Muscle of back (tissue), 11 donors: ENCODE measurements around the gene TMEM50B. TPM values are rescaled to one million over a fixed set of nuclear protein-coding genes. Genes with fewer than 3 reads are reported as not detected.
"Not testable (repeated sequence)": the region's sequence is repeated elsewhere in the genome, so short reads cannot be mapped to it uniquely, and the experiment has no call there.

Experiments
- DNase-seq, 3 donors: peaks; one replicate each; pipeline versions ENCODE4 v3.0.0 to v3.0.0-alpha.2; 2013
- polyA plus RNA-seq, 10 donors: library from polyadenylated mRNA; unstranded; fragments of 120-200 nt; gene quantifications; one replicate each; pipeline ENCODE4 v1.2.1, GENCODE V29; 2013; ENCODE audit not compliant: insufficient read length in 10 of 10

TMEM50B gene
- polyA plus RNA-seq, 10 donors = 18.4 to 38.5 (median 25.4) TPM

DNA sequence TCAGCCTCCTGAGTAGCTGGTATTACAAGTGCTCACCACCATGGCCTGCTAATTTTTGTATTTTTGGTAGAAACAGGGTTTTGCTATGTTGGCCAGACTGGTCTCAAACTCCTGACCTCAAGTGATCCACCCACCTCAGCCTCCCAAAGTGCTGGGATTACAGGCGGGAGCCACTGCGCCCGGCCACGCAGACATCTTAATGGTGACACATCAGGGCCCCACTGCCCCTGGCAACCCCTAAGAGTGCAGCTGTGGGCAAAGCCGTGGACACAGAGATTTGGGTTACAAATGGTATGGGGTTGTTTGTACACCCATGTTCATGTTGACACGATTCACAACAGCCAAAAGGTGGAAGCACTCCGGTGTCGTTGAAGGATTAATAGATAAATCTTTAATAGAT is 46.8 kb downstream of the TMEM50B start:
- DNase-seq = no peak

DNA sequence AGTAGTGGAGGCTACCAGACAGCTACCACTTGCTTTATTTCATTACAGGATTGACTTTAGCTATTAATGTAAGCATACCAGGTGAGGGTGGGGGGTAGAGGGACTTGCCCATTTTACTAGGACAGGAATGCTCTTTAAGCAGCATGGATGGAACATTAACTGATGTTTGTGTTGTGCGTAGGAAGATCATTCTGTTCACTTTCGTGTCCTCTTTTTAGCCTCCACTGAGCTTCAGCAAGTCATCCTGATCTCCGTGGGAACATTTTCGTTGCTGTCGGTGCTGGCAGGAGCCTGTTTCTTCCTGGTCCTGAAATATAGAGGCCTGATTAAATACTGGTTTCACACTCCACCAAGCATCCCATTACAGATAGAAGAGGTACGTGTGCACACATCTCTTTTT is 47.3 kb downstream of the TMEM50B start:
- no peak for DNase-seq

DNA sequence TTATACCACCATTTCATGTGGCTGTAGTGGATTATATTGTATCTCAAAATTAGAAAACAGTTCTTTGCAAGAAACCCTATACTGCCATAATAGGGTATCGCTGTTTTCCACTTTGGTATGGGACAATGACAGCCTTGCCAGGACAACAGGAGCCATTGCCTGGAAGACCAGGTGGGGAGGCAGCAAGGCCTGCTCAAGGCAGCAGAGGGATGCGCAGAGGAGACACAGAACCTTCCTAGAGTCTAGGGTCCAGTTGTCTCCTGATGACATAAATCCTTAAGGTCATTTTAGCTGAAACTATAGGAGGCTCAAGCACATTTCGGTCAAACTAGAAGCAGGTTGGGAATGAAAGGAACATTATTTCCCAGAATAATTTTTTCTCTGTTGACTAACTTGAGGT is 48.9 kb downstream of the TMEM50B start:
- DNase-seq = no peak

DNA sequence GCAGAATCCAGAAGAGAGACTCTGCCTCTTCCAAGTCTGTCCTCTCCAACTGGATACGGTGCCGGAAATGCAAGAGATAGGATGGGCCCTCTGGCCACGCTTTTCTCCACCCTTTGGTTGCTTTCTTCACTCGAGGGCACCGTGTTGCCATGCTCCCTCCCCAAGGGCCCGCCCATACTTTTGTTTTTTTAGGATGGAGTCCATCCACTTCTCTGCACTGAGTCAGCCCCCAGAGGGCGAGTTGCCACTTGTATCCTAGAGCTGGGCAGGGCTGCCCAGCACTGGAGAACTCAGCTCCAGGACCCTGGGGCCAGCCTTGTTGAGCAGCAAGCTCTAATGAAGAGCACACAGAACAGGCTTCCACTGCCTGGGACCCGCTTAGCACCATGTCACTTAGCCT is 51.1 kb downstream of the TMEM50B start:
- DNase-seq = no peak

DNA sequence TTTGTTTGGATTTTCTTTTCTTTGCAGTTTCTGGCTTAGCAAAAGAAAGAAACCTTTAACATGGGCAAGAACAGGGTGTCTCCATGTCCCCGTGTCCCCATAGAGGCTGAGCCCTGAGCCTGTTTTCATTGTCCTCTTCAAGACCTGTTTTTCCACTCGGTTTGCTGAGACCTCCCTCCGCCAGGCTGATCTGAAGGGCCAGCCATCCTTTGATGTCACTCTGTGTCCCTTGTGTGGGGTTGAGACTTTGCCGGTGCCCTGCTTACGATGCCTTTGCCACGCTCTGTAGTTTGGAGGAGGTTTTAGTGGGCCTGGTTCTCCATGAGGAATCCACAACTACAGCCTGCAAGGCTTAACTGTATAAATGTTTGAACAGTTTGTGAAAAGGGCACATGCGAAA is 52.7 kb downstream of the TMEM50B start:
- no peak for DNase-seq

DNA sequence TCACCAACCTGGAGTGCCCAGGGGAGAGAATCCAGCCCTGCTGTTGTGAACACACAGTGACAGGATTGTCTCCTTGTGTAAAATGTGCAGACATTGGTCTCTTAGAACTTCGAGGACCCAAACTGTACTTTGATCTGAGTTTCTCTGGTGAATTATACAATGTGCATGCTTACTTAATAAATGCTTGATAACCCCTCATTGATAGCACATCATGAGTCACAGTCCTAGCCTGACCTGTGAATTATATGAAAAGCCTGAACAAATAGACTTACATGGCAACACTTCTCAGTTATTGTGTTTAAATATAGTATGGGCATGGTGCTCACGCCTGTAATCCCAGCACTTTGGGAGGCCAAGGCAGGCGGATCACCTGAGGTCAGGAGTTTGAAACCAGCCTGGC is 53.9 kb downstream of the TMEM50B start:
- DNase-seq = no peak

DNA sequence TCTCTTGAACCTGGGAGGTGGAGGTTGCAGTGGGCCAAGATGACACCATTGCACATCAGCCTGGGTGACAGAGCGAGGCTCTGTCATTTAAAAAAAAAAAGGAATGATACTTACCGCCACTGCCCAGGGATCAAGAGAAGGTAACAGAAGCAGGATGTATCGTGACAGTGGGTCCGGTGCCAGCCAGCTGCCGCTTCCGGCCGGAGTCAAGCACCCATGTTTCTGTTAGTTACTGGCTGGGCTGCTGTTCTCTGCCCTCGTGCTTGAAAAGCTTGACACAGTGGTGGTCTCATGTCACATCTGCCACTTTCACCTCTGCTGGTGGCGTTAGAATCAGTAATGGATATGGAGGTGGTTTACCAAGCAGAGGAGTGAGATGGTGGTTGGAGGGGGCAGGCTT is 55.6 kb downstream of the TMEM50B start:
- no peak for DNase-seq

DNA sequence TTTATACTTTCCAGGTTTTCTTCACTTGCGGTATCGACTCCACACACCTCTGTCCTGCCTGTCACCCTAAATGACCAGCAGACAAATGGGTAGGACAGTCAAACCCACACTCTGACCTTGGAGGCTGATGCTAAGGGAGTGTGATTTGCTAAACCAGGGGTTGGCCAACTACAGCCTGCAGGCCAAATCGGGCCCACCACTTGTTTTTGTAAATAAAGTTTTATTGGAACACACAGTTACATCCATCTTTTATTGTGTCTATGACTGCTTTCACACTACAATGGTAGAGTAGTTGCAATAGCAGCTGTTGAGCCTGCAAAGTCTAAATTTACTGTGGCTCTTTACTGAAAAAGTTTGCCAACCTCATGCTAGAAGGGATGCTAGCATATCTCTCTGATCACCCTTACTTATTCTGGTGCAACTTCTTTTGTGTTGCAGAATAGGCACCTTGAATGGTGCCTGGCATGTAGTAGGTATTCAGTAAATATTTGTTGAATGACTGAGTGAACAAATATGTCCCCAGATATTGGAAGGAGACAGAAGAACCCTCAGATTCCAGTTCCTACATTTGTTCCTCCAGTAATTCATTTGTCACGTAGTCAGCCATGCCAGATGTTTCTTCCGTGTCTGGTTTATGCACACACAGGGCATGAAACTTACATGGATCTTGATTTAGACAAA is 57.9 kb downstream of the TMEM50B start:
- no peak for DNase-seq

DNA sequence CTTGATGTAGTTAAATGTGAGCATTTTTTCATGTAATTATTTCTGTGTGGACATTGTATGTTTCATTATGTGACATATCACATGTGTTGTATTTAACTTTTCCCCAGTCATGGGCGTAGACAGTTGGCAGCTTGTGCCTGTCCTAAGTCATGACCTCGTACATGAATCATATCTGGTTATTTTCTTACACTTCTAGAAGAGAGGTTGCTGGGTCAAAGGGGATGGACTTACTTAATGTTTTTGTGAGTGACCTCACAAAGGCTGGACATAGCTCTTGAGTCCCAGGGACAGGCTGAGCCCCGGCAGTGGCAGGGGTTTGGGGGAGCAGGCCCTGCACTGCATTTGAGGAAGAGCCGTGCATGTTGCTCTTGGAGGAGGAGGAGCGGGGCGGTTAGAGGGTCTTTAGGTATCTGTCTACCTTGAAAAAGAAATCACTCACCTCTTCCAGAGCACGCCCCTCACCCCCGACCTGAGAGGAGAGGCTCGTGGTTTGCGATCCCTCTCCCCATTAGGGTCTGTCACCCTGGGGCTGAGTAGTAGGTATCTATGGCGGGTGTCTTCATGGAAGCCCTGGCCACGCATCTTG is 60.1 kb downstream of the TMEM50B start:
- DNase-seq = no peak

DNA sequence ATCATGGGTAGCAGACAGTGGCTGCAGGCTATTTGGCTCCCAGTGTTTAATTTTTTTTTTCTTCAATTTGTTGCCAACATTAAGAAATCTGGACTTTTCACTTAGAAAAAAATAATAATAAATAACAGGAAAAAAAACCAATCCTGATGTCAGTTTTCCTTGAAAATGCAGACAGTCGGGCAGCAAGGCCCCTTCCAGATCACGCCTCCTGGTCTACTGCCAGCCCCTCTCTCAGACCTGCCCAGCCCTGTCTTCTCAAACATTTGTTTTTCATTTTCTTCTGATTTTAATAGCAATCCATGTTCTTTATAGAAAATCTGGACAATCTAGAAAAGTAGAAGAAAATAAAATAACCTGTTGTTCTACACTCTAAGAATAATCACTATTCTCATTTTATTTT is 61.1 kb downstream of the TMEM50B start:
- DNase-seq = peak in 2 of 3 donors; percentile 78 to 83

DNA sequence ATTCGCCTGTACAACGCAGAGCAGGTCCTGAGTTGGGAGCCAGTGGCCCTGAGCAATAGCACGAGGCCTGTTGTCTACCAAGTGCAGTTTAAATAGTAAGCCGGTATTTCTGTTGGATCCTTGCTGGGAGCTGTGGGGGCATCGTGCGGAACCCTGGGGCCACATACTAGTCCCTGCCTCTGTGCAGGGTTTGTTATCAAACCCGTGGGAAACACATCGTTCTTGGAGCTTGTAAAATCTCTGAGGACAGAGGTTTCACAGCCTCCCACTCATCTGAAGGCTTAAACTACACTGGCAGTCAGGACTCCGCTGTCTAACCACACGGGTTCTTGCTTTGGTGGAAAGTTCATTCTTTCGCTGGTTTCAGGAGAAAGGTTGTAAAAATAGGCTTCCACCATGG is 64.8 kb downstream of the TMEM50B start:
- DNase-seq = no peak

DNA sequence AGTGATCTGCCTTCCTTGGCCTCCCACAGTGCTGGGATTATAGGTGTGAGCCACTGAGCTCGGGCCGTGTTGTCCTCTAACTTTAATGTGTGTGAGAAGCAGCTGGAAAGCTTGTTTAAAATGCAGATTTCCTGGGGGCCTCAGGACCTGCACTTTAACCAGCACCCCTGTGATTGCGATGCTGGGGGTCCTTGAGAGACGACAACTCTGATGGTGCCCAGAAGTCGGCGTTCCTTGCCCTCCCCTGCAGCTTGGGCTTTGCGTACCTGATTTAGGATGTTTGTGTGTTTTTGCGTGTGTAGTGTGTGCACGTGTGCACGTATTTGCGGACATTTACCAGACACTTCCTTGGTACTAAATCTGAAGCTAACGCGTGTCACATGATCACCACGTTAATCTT is 65.7 kb downstream of the TMEM50B start:
- DNase-seq = no peak

DNA sequence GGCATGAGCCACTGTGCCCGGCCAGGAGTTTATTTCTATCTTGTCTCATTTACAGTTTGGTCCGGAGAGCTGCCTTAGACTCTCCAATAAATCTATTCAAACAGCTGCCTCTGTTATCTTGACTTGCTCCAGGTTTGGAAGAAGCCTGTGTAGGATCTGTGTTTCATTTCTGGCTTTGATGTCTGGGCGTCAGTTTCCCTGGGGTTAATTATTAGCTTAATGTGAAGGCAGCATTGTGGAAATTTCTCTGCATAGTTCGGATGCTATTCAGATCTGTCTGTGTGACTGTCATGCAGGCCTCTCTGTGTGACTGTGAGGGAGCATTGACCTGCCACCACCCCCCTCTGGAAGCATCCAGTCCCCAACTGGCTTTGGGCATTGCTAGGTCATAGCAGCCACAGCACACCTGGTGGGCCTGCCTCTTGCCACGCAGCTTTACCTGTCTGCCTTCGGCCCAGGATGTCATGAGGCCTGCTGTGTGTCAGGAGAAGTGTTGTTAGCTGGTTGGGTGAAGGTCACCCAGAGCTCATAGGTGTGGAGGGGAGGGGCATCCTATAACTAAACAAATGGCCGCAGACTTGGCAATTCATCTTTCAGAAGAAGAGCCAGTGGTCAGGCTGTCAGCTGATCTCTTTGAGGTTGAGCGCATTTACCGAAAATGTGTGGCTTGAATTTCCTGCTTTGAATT is 66.8 kb downstream of the TMEM50B start:
- DNase-seq = no peak

DNA sequence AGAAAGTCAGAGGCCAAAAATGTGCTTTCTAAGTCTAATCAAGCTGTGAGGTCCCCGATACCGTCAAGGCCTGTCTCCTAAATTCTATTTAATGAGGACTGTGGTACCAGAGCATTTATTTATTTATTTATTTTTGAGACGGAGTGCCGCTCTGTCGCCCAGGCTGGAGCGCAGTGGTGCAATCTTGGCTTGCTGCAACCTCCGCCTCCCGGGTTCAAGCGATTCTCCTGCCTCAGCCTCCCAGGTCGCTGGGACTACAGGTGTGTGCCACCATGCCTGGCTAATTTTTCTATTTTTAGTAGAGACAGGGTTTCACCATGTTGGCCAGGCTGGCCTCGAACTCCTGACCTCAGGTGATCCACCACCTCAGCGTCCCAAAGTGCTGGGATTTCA is 67.3 kb downstream of the TMEM50B start:
- not testable (repeated sequence) for DNase-seq

DNA sequence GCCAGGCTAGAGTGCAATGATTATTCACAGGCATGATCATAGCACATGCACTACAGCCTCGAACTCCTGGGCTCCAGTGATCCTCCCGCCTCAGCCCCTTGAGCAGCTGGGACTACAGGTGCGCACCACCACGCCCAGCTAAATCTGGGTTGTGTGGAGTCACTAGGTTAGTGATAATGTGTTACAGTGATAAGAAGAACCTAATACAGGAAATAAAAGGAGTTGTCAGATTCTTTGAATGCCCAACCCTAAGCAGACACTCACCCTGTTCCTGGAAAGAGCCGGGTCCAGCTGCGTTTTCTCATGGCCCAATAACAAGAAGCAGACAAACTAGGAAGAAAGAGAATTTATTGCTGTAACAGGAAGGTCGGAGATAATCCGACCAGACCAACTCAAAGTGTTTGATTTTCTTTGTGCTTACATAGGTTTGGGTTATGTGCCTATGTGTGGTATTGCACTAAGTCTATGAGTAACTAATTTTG is 67.8 kb downstream of the TMEM50B start:
- no peak for DNase-seq

DNA sequence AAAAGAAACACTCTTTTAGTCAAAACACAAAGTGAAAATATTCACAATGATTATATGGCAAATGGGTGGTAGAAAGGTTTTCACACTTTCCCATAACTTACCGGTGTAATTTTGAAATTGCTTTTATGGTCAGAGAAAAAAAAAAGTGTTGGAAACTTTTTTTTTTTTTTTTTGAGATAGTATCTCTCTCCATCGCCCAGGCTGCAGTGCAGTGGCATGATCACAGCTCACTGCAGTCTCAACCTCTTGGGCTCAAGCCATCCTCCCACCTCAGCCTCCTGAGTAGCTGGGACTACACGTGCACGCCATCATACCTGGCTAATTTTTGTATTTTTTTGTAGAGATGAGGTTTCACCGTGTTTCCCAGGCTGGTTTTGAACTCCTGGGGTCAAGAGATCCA is 73.3 kb downstream of the TMEM50B start:
- DNase-seq = no peak

DNA sequence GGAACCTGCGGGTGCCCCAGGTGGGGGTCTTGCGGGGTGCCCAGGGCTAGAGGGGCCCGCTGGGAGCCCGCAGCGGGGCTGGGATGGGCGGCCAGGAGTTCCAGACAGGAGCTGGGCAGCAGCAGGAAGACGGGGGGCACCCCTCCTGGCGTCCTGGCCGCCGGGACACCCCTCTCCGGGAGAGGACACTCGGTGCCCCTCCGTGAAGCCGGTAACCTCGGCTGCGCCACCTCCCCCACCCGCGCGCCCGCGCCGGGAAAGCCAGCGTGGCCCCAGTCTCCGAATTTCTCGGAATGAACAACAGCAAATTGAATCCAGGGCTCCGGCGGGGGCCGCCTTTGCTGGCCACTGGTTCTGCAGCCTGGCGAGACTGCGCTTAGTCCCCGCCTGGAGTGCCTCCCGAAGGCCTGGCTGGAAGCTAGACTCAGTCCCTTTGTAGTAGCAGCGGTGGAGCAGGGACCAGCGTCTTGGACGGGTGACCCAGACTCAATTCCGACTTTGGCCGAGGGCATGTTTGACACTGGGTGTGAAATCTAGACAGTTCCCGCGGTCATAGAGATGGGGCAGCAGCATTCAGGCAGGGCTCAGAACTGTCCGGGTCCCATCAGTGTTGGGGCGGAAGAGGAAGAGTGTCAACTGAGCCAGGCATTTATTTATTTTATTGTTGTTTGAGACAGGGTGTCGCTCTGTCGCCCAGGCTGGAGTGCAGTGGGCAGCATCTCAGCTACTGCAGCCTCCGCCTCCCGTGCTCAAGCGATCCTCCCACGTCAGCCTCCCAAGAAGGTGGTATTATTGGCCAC is 75.8 kb downstream of the TMEM50B start:
- peak in 2 of 3 donors; percentile 79 to 87 for DNase-seq

DNA sequence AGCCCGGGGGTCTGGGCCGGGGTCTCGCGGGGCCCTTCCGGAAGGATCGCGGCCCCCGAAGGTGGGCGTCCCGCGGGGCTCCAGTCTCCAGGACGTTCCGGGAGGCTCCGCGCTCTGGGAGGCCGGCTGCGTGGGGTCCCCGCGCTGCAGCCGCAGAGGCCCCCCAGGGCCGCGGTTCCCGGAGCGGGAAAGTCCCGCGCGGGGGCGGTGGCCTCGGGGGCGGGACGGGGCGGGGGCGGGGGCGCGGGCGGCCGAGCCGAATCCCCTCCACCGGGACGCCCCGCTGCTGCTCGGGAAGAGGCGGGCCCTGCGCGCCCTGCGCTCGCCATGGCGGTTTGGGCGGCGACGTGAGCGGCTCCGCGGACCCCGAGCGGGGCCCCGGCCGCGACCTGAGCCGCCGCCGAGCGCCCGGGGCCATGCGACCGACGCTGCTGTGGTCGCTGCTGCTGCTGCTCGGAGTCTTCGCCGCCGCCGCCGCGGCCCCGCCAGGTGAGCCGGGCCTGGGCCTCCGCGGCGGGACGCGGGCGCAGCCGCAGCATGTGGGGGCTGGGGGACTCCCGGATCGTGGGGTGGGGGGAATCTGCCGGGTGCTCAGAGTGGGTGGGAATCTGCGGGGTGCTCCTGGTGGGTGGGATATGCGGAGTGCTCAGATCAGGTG is 76.5 kb downstream of the TMEM50B start, which contains the start of gene IFNGR2:
TSS of gene IFNGR2 (plus strand) at position 286 of the 658 bp plus-strand sequence. CDS start at position 417, 131 bp downstream.
- peak in 2 of 3 donors; percentile 56 to 65 for DNase-seq

DNA sequence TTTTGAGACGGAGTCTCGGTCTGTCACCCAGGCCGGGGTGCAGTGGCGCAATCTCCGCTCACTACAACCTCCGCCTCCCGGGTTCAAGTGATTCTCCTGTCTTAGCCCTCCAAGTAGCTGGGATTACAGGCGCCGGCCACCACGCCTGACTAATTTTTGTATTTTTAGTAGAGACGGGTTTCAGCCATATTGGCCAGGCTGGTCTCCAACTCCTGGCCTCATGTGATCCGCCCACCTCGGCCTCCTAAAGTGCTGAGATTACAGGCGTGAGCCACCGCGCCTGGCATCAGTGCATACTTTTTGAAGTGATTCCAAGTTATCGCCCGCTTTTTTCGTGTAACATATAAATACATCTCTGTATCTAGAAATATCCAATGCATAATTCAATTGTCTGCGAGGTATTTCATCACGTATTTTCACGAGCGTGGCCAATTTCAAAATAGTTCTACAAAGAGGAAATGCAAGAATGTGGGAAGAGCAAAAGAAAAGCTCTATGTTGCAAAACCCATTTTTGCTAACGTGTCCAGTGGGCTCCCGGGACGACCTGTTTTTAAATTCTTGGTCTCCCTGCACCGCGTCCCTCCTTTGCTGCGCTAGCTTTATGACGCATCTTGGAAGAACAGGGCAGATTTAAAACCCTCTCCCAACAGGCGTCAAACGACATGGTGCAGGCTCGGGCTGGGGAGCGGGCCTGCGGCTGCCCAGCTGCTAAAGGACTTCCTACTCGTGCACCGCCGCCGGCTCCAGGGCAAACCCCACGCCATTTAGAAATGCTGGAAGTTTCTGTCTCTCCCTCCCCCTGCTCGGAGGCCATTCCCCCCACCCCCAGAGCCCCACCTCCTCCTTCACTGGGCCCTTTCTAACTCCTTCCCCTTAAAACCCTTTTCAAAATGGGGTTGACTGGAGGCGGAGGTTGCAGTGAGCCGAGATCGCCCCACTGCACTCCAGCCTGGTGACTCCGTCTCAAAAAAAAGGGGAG is 77.5 kb downstream of the TMEM50B start:
- DNase-seq = peak; percentile 61 to 90 (median 76)

DNA sequence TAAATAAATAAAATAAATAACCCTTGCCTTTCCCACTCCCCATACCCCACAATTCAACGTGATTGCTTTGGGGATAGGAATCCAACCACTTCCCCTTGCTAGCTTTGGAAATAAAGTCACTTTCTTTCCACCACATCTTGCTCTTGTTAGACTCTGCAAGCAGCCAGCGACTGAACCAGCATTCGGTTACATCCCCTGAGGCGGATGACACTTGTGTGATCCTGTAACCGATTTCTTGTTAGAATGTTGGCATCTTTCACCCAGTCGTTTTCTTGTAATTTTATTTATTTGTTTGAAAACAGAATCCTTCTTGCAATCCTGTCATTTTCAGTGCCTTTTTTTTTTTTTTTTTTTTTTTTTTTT is 78.2 kb downstream of the TMEM50B start:
- peak in 2 of 3 donors; percentile 20 to 39 for DNase-seq
